Measurements from ENCODE around the gene SCAANT1.

GRCh38 chr3:63874769-63875168 lies 37.4 kb downstream of the SCAANT1 start:
- TF ChIP-seq CTCF (IDR thresholded peaks at IDR 0.05; ENCODE audit: low read depth, low read length) (no peak), EZH2phosphoT487 (IDR thresholded peaks at IDR 0.05; ENCODE audit: low read depth) (no peak)
